Hematopoietic multipotent progenitor cell (in vitro differentiated cells): Measurements from ENCODE around the gene AGPAT3. TPM values are rescaled to one million over a fixed set of nuclear protein-coding genes. Genes with fewer than 3 reads are reported as not detected.

Source experiments
- DNase-seq, 3 donors: peaks; one replicate each; pipeline ENCODE4 v3.0.0-alpha.2; 2011 to 2015; ENCODE audit warnings: low read depth in 2 of 3, low spot score in 2 of 3
- total RNA-seq: library from RNA; depleted of rRNA; stranded (reverse); fragments of >200 nt; gene quantifications from one replicate; pipeline ENCODE4 v1.2.3, GENCODE V29; 2012

AGPAT3 gene
- total RNA-seq, 1 donor: 26.4 TPM

GRCh38 chr21:43988016-43988415 is 123.0 kb downstream of the AGPAT3 start:
- no peak for DNase-seq

DNA sequence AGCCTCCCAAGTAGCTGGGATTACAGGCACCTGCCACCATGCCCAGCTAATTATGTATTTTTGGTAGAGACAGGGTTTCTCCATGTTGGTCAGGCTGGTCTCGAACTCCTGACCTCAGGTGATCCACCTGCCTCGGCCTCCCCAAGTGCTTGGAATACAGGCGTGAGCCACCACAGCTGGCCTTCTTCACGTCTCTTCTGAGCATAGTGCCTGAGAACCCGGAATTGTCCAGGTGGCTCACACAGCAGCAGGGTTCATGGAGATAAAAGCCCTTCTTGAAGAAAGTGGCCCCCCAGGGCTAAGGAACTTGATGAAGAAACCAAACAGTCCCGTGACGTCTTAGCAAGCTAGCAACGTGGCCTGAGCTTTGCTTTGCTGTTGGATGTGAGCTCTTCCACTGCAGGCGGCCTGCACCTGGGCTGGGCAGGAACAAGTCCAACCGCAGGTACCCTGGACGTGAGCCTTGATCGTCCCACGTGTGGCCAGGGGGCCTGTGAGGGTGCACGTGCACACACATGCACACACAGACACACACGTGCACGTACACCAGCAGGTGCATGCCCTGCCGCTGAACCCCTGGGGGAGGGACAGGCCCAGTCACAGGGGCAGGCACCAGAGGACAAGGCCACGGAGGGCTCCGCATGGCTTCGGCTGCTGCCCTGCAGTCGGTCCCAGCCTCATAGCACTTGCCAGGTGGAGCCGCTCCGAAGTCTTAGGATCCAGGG is 123.6 kb downstream of the AGPAT3 start:
- DNase-seq: no peak

DNA sequence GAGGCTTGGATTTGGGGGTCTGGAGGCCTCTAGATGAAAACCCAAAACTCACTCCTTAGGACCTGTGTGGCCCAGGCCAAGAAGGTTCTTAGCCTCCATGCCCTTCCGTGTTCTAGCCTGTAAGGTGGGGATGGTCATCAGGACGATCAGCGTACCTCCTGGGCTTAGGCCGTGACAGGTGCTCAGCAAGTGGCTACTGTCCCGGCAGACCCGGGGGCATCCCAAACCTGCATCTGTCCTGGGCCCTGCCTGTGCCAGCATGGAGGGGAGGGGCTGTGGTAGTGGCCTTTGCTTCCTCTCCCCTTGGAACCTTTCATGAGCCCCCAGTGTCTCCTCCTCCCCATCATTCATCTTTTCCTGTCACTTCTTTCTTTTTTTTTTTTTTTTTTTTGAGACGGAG is 124.4 kb downstream of the AGPAT3 start:
- no peak for DNase-seq

GRCh38 chr21:43991447-43991991 is 126.5 kb downstream of the AGPAT3 start:
- DNase-seq: no peak

DNA sequence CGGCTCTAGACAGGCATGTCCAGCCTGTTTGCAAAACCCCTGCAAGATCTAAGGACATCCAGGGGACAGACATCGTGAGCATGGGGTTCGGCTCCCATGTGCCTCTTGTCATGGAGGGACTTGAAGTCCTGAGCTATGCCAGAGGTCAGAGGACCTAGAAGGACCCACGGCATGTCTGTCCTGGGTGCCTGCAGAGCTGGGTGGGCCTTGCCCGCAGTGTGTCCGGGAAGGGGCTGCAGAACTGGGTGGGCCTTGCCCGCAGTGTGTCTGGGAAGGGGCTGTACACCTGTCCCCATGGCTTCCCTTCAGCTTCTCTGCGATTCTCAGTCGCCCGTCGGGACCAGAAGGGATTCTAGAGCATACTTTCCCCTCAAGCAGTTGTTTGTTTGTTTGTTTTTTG is 127.1 kb downstream of the AGPAT3 start:
- no peak for DNase-seq

DNA sequence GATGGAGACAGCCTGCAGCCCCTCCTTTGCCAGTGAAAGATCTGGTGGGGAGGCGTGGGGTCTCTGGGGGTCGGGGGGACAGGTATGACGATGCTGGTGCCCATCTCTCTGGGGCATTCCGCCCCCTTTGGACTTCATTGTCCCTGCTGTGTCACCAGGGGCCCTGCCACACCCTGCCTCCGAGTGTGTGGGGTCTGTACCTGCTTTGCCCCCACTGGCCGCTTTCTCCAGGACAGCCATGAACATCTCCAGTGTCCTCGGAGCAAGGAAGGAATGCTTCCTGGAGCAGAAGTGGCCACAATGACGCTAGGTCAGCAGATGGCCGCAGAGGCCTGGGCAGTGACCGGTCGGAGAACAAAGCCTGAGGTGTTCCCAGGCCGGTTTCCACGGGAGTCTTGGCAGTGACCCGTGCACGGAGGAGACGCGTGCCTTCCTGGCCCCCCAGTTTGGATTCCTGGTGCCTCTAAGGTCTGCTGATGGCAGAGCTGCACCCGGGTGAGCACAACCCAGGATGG is 128.5 kb downstream of the AGPAT3 start:
- DNase-seq: no peak

- DNase-seq: no peak
These were observed 129.1 kb downstream of the AGPAT3 start for GRCh38 chr21:43994085-43994484.

DNA sequence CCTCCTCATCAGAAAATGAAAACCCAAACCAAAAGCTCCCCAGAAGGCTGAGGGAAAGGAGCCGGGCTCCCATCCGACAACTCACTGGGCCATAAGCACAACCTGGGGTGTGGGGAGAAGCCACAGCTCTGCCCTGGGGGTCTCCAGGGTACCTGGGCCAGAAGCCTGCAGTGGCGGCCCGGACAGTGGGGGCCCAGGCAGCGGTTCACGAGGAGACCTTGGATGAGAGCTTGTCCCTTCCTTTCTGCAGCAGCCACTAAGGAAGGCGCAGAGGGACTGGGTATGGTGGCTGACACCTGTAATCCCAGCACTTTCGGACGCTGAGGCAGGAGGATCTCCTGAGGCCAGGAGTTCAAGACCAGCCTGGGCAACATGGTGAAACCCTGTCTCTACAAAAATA is 129.6 kb downstream of the AGPAT3 start:
- DNase-seq: no peak

DNA sequence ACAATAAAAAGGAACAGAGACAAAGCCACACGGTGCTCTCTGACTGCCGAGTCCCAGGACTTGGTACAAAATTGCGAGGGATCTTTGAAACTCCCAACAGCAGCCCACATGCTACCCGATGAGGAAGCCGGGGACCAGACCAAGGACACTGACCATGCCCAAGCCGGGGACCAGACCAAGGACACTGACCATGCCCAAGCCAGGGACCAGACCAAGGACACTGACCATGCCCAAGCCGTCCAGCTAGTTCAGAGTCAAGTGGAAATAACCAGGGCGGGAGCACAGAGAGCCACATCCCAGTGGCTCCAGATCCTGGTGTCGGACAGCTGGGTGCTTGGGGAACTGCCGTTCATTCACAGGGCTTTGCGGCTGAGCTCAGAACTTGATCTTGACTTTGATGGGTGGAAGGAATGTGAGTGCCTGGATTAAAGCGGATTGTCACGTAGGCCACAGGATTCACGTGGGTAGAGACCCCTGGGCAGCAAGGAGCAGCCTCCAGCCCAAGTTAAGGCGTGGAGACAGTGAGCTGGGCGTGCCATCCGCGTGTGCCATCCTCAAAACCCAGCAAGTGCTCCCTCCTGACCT is 130.6 kb downstream of the AGPAT3 start:
- no peak for DNase-seq

DNA sequence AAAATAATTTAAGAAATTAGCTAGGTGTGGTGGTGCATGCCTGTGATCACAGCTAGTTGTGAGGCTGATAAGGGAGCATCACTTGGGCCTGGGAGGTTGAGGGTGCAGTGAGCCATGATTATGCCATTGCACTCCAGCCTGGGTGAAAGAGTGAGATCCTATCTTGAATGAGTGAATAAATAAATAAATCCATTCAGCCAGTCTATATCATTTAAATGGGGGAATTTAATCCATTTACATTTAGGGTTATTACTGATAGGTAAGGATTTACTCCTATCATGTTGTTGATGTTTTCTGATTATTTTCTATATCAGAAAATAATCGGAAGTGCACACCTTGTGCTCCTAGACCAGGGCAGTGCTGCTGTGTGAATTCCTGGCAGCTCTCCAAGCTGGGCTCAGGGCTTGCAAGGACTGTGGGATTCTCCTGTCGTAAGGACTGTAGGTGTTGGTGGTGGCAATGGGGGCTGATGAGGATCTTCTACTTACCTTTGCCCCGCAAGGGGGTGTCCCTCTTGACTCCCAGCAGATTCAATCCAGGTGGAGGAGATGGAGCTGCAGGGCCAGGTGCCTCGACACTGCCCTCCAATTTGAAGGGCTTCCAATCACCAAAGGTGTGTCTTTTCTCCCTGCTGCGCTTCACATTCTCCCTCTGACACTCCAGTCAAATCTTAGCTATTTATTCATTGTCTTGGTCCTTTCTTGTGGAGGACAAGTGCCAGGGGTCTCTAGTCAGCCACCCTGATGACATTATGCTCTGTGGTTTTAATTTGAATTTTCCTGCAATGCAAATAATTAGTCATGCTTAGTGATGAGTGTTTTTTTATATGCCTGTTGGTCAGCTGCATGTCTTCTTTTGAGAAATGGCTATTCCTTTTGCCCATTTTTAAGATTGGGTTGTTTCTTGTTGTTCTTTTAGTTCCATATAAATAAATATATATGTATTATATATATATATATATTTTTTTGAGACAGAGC is 133.0 kb downstream of the AGPAT3 start:
- no peak for DNase-seq

DNA sequence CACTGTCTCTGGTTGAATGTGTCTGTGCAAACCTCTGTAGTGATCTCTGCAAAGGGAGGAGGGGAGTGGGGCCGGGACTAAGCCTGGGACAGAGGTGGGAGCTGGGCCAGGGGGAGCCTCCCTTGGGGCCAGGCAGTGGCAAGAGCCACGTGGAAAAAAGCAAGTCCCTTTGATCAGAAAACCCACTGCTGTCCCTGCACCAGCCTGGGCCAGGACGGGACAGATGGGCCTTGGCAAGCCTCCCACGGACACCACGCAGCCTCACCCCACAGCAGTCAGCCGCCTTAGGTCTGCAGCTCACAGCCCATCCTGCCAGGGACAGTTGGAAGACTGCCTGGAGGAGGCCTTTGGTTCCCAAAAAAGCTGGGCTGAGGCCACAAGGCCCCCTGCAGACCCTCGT is 135.3 kb downstream of the AGPAT3 start:
- DNase-seq: no peak

DNA sequence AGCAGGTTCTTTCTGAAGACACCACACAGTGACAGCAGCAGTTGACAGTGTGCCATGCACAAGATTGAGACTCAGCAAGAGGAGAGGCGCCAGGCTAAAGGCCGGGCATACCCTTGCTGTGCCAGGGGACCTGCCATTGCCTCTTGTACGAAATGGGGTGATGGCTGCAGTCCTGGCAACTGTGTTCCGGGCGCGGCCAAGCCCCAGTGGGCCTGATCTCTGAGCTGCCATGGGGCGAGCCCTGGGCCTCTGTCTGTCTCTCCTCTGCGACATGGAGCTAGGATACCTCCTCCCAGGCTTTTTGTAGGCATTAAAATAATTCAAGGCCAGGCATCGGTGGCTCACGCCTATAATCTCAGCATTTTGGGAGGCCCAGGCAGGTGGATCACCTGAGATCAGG is 137.5 kb downstream of the AGPAT3 start:
- no peak for DNase-seq

GRCh38 chr21:44003307-44003966 is 138.4 kb downstream of the AGPAT3 start:
- DNase-seq: no peak

- no peak for DNase-seq
These were observed 140.0 kb downstream of the AGPAT3 start for GRCh38 chr21:44005071-44005470.

DNA sequence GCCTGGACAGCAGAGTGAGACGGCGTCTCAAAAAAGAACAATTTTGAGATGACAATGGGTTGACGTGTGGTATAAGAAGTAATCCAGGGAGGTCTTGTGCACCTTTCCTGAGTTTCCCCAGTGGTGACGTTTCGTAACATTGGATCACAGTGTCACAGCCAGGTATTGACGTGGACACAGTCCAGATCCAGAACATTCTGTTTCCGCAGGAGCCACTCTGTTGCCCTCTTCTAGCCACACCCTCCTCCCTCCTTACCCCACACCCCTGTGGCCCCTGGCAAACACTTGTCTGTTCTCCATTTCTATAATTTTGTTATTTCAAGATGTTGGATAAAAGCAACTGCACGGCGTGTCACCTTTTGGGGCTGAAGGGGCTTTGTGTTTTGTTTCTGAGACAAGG is 140.6 kb downstream of the AGPAT3 start:
- no peak for DNase-seq

- DNase-seq: no peak
These were observed 141.1 kb downstream of the AGPAT3 start for GRCh38 chr21:44006017-44006619.

GRCh38 chr21:44006656-44007055 is 141.6 kb downstream of the AGPAT3 start:
- no peak for DNase-seq

GRCh38 chr21:44010429-44010828 is 145.4 kb downstream of the AGPAT3 start:
- no peak for DNase-seq

GRCh38 chr21:44011123-44011522 is 146.1 kb downstream of the AGPAT3 start:
- DNase-seq: no peak
